Small intestine (tissue), 7 donors: ENCODE data around the gene LCA5. TPM values are rescaled to one million over a fixed set of nuclear protein-coding genes. Genes with fewer than 3 reads are reported as not detected.

Source experiments
- DNase-seq, 2 donors: peaks; one replicate each; pipeline versions ENCODE4 v3.0.0 to v3.0.0-alpha.2; 2013
- FAIRE-seq: peaks from 2 replicates; lab custom pipeline; 2012; peaks lifted over from hg19 to GRCh38; lab: Jason Lieb, UNC
- H3K27ac ChIP-seq, 3 donors: one replicate each; pipeline ENCODE4 v1.5.1; 2013; ENCODE audit warnings: low read length in 2 of 3, mild to moderate bottlenecking in 2 of 3, control low read depth in 1 of 3, inconsistent platforms in 1 of 3, low read depth in 1 of 3, moderate library complexity in 1 of 3
- H3K27me3 ChIP-seq, 3 donors: one replicate each; pipeline ENCODE4 v1.6.1; 2013; ENCODE audit warnings: low read length in 3 of 3, inconsistent platforms in 1 of 3; ENCODE audit not compliant: control insufficient read depth in 3 of 3, insufficient read depth in 3 of 3
- H3K36me3 ChIP-seq, 3 donors: one replicate each; pipeline ENCODE4 v1.6.1; 2013; ENCODE audit warnings: low read length in 3 of 3, inconsistent platforms in 1 of 3, low read depth in 1 of 3, mild to moderate bottlenecking in 1 of 3, moderate library complexity in 1 of 3; ENCODE audit not compliant: control insufficient read depth in 3 of 3, insufficient read depth in 2 of 3
- H3K4me1 ChIP-seq, 3 donors: one replicate each; pipeline ENCODE4 v1.6.1; 2013; ENCODE audit warnings: low read length in 2 of 3, inconsistent platforms in 1 of 3, low read depth in 1 of 3, mild to moderate bottlenecking in 1 of 3, moderate library complexity in 1 of 3; ENCODE audit not compliant: control insufficient read depth in 3 of 3, insufficient read depth in 2 of 3
- H3K4me3 ChIP-seq, 3 donors: one replicate each; pipeline ENCODE4 v1.5.1; 2013; ENCODE audit warnings: low read length in 3 of 3, control low read depth in 1 of 3, inconsistent platforms in 1 of 3, low read depth in 1 of 3, mild to moderate bottlenecking in 1 of 3, moderate library complexity in 1 of 3
- H3K9me3 ChIP-seq, 2 donors: one replicate each; pipeline ENCODE4 v1.6.1; 2013; ENCODE audit warnings: low read depth in 1 of 2, low read length in 1 of 2; ENCODE audit not compliant: control insufficient read depth in 2 of 2, insufficient read depth in 1 of 2
- WGBS, 3 donors: extraction: QIAGEN DNeasy Blood & Tissue Kit; methylation state at CpG; one replicate each; pipeline ENCODE4 v1.1.7; 2013; 5-methylcytosine and 5-hydroxymethylcytosine counted together
- polyA plus RNA-seq, 4 donors: library from polyadenylated mRNA; stranded (reverse) in 3 of 4; unstranded in 1 of 4; fragments of 200-250 nt in 3 of 4; fragments of 120-200 nt in 1 of 4; gene quantifications; one replicate each; pipeline versions ENCODE4 v1.2.1 to v1.2.3, GENCODE V29; 2013
- donor health status: healthy with polysubstance abuse.
- donor health status: control.
- donor health status: control.
- donor health status: Bipolar disorder and iron deficiency.
- donor health status: healthy.

Gene LCA5
- polyA plus RNA-seq, 4 donors = 0.27 to 3.3 (median 1.1) TPM; not detected in 1

- Histone ChIP-seq H3K36me3 (peaks cover 0 to 3% (median 0%) of the 10 kb centered on the region in 3 donors), H3K27ac (no peak overlapping the region), H3K4me1 (no peaks in the 10 kb centered on the region), H3K27me3 (no peaks in the 10 kb centered on the region), H3K9me3 (no peaks in the 10 kb centered on the region), H3K4me3 (no peak overlapping the region)
- 96 to 99% (median 98%) methylated on average over 6 of the region's 6 CpGs for WGBS, 3 donors
- no peak for DNase-seq
- FAIRE-seq = no peak
These were observed 25.2 kb downstream of the LCA5 start for GRCh38 chr6:79512014-79512413.

GRCh38 chr6:79510707-79511106 is 26.5 kb downstream of the LCA5 start:
- no peaks in the 10 kb centered on the region for H3K4me1 ChIP-seq
- FAIRE-seq = no peak
- 8 to 40% (median 31%) methylated on average over 1 of the region's 1 CpG for WGBS, 3 donors

DNA sequence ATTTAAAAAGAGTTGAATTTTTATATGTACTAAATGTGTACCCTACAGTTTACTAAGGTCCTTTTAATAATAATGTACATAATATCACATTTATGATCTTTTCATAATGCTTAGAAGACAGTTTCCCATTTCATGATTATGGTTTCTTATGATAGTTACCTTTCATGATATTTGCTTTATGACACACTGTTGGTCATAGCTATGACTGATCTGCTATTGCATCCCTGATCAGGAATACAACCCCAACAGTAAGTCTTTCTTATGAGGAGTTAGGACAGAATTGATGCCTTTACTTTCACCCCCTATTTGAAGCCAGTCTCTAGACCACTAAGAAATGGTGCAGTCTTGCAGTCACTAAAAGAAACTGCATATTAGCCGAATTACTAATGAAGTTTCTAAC is 31.0 kb downstream of the LCA5 start:
- no peak for DNase-seq
- Histone ChIP-seq H3K4me3 (no peak overlapping the region), H3K4me1 (no peaks in the 10 kb centered on the region), H3K27ac (no peak overlapping the region), H3K27me3 (no peaks in the 10 kb centered on the region), H3K9me3 (no peaks in the 10 kb centered on the region), H3K36me3 (peaks cover 0 to 3% (median 0%) of the 10 kb centered on the region in 3 donors)
- WGBS, 3 donors = 76 to 91% (median 86%) methylated on average over 1 of the region's 1 CpG
- FAIRE-seq = no peak

More at GRCh38 chr6:79510707-79511106, 26.5 kb downstream of the LCA5 start:
- Histone ChIP-seq H3K4me3 (no peak overlapping the region), H3K9me3 (no peaks in the 10 kb centered on the region), H3K27me3 (no peaks in the 10 kb centered on the region), H3K27ac (no peak overlapping the region), H3K36me3 (peaks cover 0 to 3% (median 0%) of the 10 kb centered on the region in 3 donors)
- no peak for DNase-seq

DNA sequence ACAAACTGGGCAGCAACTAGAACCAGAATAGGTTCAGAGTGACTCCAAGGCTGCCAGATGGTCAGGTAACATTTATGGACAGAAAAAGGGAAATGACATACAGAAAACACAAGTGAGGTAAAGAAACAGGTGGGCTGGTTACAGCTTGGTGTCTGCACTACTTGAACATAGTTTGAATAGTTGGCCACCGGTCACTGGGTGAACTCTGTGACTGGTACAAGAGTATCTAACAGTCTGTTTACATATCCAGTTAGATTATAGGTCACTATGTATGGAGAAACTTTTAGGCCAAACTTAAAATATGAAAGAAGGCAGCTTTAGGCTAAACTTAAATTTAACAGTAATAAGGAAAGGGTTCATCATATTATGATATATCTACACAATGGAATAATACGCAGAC is 32.9 kb downstream of the LCA5 start:
- Histone ChIP-seq H3K4me1 (no peaks in the 10 kb centered on the region), H3K9me3 (no peaks in the 10 kb centered on the region), H3K36me3 (peaks cover 0 to 3% (median 0%) of the 10 kb centered on the region in 3 donors), H3K4me3 (no peak overlapping the region), H3K27me3 (no peaks in the 10 kb centered on the region), H3K27ac (no peak overlapping the region)
- DNase-seq (no peak), FAIRE-seq (no peak)
- WGBS, 3 donors = 88 to 96% (median 95%) methylated on average over 2 of the region's 2 CpGs

DNA sequence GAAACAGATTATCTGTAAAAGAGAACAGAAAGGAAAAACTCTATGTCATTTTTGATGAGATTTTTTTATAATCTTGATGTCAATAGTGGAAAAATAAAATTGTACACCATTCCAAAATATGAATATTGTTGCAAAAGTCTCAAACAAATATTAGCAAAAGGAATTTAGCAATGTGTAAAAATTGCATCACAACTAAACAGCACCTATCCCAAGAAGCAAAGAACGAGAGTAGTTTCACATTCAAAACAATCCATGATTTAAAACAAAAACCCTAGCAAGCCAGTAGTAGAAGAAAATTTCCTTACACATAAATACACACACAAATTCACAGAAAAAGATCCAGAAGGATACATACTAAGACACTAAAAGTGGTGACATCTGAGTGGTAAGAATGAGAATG is 38.4 kb downstream of the LCA5 start:
- Histone ChIP-seq H3K9me3 (no peaks in the 10 kb centered on the region), H3K27ac (no peak overlapping the region), H3K36me3 (no peaks in the 10 kb centered on the region), H3K4me3 (no peak overlapping the region), H3K4me1 (no peaks in the 10 kb centered on the region), H3K27me3 (no peaks in the 10 kb centered on the region)
- WGBS, 3 donors = 58 to 67% (median 59%) methylated on average over 1 of the region's 1 CpG
- no peak for FAIRE-seq
- DNase-seq = no peak

DNA sequence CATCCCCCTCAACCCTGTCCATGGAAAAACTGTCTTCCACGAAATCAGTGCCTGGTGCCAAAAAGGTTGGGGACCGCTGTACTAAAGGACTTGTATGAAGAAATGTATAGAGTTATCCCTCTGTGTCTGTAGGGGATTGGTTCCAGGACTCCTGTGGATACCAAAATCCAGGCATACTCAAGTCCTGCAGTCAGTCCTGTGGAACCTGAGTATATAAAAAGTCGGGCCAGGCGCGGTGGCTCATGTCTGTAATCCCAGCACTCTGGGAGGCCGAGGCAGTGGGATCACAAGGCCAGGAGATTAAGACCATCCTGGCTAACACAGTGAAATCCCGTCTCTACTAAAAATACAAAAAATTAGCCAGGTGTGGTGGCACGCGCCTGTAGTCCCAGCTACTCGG is 42.0 kb downstream of the LCA5 start:
- no peaks in the 10 kb centered on the region for H3K4me1 ChIP-seq
- no peaks in the 10 kb centered on the region for H3K9me3 ChIP-seq
- H3K36me3 ChIP-seq = no peaks in the 10 kb centered on the region
- DNase-seq (no peak), FAIRE-seq (no peak)
- 93 to 95% (median 94%) methylated on average over 10 of the region's 10 CpGs for WGBS, 3 donors
- H3K27ac ChIP-seq = no peak overlapping the region
- H3K27me3 ChIP-seq = no peaks in the 10 kb centered on the region
- H3K4me3 ChIP-seq = no peak overlapping the region

DNA sequence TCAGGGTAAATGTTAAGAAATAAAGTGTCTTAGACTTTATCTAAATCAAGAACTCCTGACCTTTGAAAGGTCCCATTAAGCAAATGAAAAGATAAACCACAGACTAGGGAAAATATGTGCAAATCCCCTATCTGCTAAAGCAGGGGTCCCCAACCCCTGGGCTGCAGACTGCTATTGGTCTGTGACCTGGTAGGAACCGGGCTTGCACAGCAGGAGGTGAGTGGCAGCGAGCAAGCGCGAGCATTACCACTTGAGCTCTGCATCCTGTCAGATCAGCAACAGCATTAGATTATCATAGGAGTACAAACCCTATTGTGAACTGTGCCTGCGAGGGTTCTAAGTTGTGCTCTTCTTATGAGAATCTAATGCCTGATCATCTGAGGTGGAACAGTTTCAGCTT is 42.4 kb downstream of the LCA5 start:
- H3K4me3 ChIP-seq = no peak overlapping the region
- DNase-seq (no peak), FAIRE-seq (no peak)
- H3K36me3 ChIP-seq = no peaks in the 10 kb centered on the region
- H3K4me1 ChIP-seq = no peaks in the 10 kb centered on the region
- no peaks in the 10 kb centered on the region for H3K9me3 ChIP-seq
- H3K27ac ChIP-seq = no peak overlapping the region
- WGBS, 3 donors = 89 to 95% (median 92%) methylated on average over 5 of the region's 5 CpGs
- H3K27me3 ChIP-seq = no peaks in the 10 kb centered on the region

DNA sequence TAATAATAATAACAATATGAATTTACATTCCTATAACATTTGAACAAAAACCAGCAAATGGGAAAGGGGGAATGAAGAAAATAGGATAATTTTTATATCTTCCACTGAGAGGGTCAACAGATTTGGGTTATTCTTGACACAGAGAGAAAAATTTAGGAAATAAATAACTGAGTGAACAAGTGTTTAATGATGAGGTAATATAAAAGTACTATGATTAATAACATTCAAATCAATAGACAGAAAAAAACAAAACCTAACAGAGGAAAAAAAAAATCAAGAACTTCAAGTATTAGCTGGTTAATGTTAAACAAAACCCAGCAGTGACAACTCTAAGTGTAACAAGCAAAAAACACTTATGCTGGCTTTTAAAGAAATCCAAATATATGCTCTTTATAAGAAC is 66.5 kb downstream of the LCA5 start:
- Histone ChIP-seq H3K9me3 (no peaks in the 10 kb centered on the region), H3K36me3 (no peaks in the 10 kb centered on the region), H3K27ac (no peak overlapping the region), H3K4me3 (no peak overlapping the region), H3K27me3 (no peaks in the 10 kb centered on the region), H3K4me1 (no peaks in the 10 kb centered on the region)
- FAIRE-seq (no peak), DNase-seq (no peak)
